ENCODE results near the gene NOL12.

Gene NOL12

GRCh38 chr22:37672206-37672919 is 13.8 kb upstream of the NOL12 start:
- no peak for TF ChIP-seq CTCF (conservative IDR thresholded peaks at IDR 0.05)
- H3K27ac ChIP-seq = no peak overlapping the region

GRCh38 chr22:37672920-37673455 is 13.2 kb upstream of the NOL12 start:
- TF ChIP-seq CTCF (conservative IDR thresholded peaks at IDR 0.05) = no peak
- H3K27ac ChIP-seq = no peak overlapping the region

- H3K27ac ChIP-seq = no peak overlapping the region
- TF ChIP-seq CTCF (conservative IDR thresholded peaks at IDR 0.05) = no peak
These were observed 11.9 kb upstream of the NOL12 start for GRCh38 chr22:37674248-37674647.

GRCh38 chr22:37674951-37675929 is 10.9 kb upstream of the NOL12 start, which contains the start of gene LGALS1:
Gene LGALS1 (plus strand): TSS chr22:37675636. CDS start chr22:37675703, 67 bp downstream.
- no peak within 1 kb of the TSS for H3K27ac ChIP-seq
- no peak for TF ChIP-seq CTCF (conservative IDR thresholded peaks at IDR 0.05)

- H3K27ac ChIP-seq = no peak overlapping the region
- TF ChIP-seq CTCF (conservative IDR thresholded peaks at IDR 0.05) = no peak
These were observed 10.0 kb upstream of the NOL12 start for GRCh38 chr22:37675930-37676735.

- no peak for TF ChIP-seq CTCF (conservative IDR thresholded peaks at IDR 0.05)
- H3K27ac ChIP-seq = no peak overlapping the region
These were observed 9.2 kb upstream of the NOL12 start for GRCh38 chr22:37676736-37677492.

Measured in VCaP (cell line).